ENCODE results near the gene MREG. TPM values are rescaled to one million over a fixed set of nuclear protein-coding genes. Genes with fewer than 3 reads are reported as not detected.

Gene MREG
- total RNA-seq, 1 donor from 2014 or later: 6.2 TPM

DNA sequence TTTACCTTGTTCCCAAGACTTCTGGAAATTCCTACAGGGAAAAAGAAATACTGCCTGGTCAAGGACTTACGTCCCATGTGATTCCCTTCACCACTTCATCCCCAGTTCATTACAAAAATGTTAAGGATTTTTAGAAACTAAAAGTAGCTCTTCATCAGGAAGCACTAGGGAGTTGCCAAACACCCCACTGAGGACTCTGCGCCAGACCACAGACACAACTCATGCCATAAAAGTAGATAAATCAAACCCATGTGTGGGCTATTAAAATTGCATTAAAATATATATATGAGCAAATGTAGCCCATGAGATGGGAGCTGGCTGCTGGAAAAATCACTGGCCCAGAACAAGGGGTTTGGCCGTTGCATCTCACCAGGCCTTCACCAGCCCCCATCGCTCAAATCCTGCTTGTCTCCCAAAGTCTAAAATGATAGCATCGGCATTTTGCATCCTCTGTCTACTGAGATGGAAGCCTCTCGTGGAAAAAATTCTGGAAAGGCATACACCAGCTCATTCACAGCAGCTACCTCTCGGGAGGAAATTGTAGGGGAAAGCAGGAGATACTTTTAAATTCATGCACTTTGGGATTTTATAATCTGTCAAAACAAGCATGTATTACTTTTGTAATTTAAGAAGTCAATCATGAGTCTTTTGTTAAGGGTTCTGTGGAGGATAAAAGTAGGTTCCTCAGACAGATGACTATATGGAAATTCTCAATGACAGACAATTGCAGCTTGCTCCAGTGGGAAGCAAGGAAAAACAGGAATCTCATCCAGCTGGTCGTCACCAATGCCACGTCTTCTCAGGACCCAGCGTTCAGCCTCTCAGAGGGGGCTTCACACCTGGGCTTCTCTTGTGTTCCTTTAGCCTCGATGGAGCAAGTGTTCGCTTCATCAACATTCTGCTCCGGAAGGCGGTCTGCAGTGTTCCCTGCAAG lies 113.9 kb downstream of the MREG start:
- DNase-seq (ENCODE audit: low spot score) (no peak), ATAC-seq (no peak)

DNA sequence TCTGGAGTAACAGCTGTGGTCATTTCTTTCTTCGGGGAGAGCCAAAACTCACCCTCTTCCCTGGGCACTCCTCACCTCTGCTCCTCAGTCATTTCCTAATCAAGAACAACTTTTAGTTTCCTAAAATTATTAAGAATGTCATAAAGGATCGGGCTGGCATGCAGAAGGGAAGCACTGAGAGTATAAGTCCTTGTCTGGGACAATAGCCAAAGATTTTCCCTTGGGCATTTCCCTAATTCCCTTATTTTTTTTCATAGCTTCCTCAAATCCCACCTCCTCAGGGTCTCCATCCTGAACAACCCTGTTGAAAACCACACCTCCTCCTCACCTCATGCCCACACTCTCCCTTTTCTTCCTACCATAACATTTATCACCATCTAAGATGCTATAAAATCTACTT lies 115.0 kb downstream of the MREG start:
- DNase-seq (ENCODE audit: low spot score) (no peak), ATAC-seq (no peak)

DNA sequence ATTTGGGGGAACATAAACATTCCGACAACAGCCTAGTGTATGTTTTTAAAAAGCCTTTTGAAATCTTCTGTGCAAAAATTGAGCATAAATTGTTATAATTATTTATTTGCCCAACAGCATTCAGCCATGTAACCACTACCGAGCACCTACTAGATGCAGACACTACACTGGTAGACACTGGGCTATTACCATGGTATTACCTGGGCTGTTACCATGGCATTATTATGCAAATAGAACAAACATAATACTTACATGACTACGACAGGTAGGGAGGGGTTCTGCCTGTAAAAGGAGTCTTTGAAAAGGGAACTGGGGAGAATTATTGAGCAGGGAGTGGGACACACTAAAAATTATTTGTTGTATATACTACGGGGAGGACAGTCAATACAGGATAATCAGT lies 116.4 kb downstream of the MREG start:
- ATAC-seq (no peak), DNase-seq (ENCODE audit: low spot score) (no peak)

DNA sequence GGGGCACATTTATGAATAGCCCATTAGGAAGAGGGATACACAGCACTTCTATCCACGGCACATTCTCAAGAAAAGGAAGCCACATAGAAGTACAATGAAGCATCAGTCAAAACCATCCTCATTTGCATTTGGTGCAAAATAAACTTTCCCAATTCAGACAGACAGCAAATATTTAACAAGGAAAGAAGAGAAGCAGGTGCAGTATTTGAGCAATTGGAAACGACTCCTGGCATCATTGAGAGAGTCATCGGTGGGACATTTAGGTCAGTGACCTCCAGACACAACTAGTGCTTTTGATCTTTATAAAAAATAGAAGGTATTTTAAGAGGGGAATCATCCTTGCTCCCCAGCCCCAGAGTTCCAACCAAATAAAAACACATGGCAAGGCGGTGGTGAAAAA lies 118.0 kb downstream of the MREG start:
- DNase-seq (ENCODE audit: low spot score): no peak
- peak; percentile 38 for ATAC-seq

Other genes with a start within 250 kb of the MREG start
- gene PECR, start 68.3 kb upstream of the MREG start, total RNA-seq: 95.5 TPM
- 1.5 TPM for gene TMEM169, start 68.4 kb upstream of the MREG start, total RNA-seq
- gene XRCC5, start 95.8 kb upstream of the MREG start, total RNA-seq: 101 TPM